GM20000 (cell line): ENCODE measurements around the gene CPXM2.

Experiments used
- DNase-seq: peaks from one replicate; pipeline ENCODE4 v3.0.0; 2012; ENCODE audit warnings: low spot score
- CTCF ChIP-seq: IDR thresholded peaks from 2 replicates; pipeline ENCODE4 v1.5.1; 2012; ENCODE audit warnings: mild to moderate bottlenecking, control low read depth; ENCODE audit errors: extremely low read depth, missing control alignments

The CPXM2 gene

GRCh38 chr10:123788981-123789380 lies 102.6 kb downstream of the CPXM2 start:
- no peak for DNase-seq
- TF ChIP-seq CTCF, result no peak

- no peak for TF ChIP-seq CTCF
- no peak for DNase-seq
These were observed 104.0 kb downstream of the CPXM2 start for GRCh38 chr10:123787566-123787965.

- no peak for TF ChIP-seq CTCF
- DNase-seq, result no peak
These were observed 104.7 kb downstream of the CPXM2 start for GRCh38 chr10:123786896-123787295.

- no peak for TF ChIP-seq CTCF
- no peak for DNase-seq
These were observed 105.3 kb downstream of the CPXM2 start for GRCh38 chr10:123786306-123786705.

- TF ChIP-seq CTCF, result no peak
These were observed 107.0 kb downstream of the CPXM2 start for GRCh38 chr10:123784646-123785045.

GRCh38 chr10:123784216-123784615 lies 107.4 kb downstream of the CPXM2 start:
- no peak for TF ChIP-seq CTCF
- DNase-seq, result no peak

More at GRCh38 chr10:123784646-123785045, 107.0 kb downstream of the CPXM2 start:
- DNase-seq, result no peak

GRCh38 chr10:123783296-123783695 lies 108.3 kb downstream of the CPXM2 start:
- TF ChIP-seq CTCF, result no peak
- DNase-seq, result no peak

- no peak for DNase-seq
- TF ChIP-seq CTCF, result no peak
These were observed 109.1 kb downstream of the CPXM2 start for GRCh38 chr10:123782549-123782948.
